Measurements from ENCODE around the gene PLA2G3. TPM values are rescaled to one million over a fixed set of nuclear protein-coding genes. Genes with fewer than 3 reads are reported as not detected.

Gene PLA2G3
- total RNA-seq, 1 experiment from 2014 or later = not detected

- peak; percentile 47 for DNase-seq (ENCODE audit: low spot score)
Measured at GRCh38 chr22:31148953-31149627, 8.8 kb upstream of the PLA2G3 start.

- DNase-seq (ENCODE audit: low spot score) = no peak
Measured at GRCh38 chr22:31148488-31148887, 8.2 kb upstream of the PLA2G3 start.

- DNase-seq (ENCODE audit: low spot score) = no peak
Measured at GRCh38 chr22:31144223-31144622, 3.9 kb upstream of the PLA2G3 start.

GRCh38 chr22:31143537-31143936 is 3.2 kb upstream of the PLA2G3 start:
- DNase-seq (ENCODE audit: low spot score) = no peak

DNA sequence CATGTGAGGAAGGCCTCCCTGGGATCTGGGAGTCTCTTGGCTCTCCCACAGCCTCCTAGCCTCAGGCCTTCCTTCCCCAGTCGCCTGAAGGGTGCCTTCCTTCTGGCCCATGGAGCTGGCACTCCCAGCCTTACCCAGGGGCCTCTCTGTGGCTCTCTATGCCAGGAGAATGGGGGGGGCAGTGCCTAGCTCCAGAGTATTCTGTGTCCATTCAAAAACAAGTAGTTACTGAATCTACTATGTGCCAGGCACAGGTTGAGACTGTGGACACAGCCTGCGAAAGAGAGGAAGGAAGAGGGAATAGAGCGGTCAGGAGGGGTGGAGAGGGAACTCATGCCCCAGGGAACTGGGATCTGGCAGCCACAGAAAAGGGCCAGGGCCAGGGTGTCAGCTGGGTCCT is 2.7 kb upstream of the PLA2G3 start:
- DNase-seq (ENCODE audit: low spot score) = no peak

GRCh38 chr22:31142285-31142684 is 2.0 kb upstream of the PLA2G3 start:
- DNase-seq (ENCODE audit: low spot score) = no peak

GRCh38 chr22:31141551-31141950 is 1.2 kb upstream of the PLA2G3 start:
- no peak for DNase-seq (ENCODE audit: low spot score)

GRCh38 chr22:31140746-31141145 is 438 bp upstream of the PLA2G3 start:
- no peak for DNase-seq (ENCODE audit: low spot score)

- no peak for DNase-seq (ENCODE audit: low spot score)
Measured at GRCh38 chr22:31139066-31139465, 1.2 kb downstream of the PLA2G3 start.

- DNase-seq (ENCODE audit: low spot score) = no peak
Measured at GRCh38 chr22:31138126-31138525, 2.2 kb downstream of the PLA2G3 start.

GRCh38 chr22:31137721-31138120 is 2.6 kb downstream of the PLA2G3 start:
- DNase-seq (ENCODE audit: low spot score) = no peak

DNA sequence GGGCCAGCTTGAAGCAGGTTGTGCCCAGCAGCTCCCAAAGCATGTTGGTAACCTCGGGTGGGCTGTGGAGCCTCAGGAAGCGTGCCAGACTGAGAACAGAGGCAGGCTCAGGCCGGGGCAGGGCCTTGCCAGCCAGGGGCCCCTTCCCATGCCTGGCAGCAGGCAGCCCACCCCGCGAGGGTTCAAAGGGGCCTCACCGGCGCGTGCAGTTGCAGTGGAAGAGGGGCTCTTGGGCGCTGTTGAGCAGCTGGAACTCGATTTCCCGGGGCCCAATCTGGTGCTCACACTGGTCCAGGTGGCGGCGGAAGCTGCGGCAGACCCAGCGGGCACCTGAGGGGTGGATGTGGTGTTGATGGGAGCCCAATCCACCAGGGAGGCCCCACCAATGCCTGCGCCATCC is 3.6 kb downstream of the PLA2G3 start:
- DNase-seq (ENCODE audit: low spot score) = no peak

DNA sequence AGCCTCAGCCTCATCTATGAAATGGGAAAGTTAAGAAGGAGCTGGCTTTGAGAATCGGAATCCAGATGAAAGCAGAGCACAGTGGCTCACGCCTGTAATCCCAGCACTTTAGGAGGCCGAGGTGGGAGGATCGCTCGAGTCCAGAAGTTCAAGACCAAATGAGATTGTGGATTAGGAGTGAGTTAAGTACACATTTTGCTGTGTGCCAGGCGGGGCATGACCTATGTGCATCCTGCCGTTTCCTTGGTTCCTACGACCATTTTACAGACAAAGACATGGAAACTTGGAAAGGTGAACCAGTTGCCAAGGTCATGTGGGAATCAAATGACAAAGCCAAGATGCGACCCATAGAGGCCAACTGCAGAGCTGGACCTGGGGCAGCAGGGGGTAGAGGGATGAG is 4.2 kb downstream of the PLA2G3 start:
- DNase-seq (ENCODE audit: low spot score) = no peak

DNA sequence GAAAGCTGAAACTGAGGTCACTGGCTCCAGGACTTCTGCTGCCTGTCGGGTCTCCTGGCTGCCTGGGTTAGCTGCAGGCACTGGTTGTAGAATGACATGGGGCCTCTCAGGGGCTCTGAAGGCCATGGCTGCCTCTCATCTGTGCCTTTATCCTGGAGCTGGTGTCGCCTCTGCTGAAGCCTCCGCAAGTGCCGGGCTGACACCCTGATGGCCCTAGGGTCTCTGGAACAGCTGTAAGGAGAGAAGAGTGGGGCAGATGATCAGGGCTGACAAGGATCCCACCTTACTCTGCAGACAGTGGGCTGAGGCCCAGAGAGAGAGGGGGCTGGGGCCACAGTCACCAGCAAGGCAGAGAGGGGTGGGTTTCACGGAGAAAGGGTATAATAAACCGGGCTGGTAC is 4.6 kb downstream of the PLA2G3 start:
- no peak for DNase-seq (ENCODE audit: low spot score)

DNA sequence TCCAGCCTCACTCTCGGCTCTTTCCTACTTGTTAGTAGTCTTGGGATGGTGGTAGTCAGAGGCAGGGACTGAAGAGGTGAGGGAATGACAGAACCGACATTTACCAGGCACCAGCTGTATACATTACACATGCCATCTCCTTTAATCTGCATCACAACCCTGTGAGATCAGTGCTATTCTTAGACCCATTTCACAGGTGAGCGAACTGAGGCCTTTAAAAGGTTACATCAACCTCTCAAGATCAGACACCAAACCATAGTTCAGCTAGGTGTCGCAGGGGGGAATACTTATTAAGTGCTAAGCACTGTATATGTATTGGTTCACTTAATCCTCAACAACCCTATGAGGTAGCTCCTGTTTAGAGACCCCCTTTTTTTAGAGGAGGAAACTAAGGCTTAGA is 5.6 kb downstream of the PLA2G3 start:
- DNase-seq (ENCODE audit: low spot score) = no peak

GRCh38 chr22:31133911-31134310 is 6.4 kb downstream of the PLA2G3 start:
- DNase-seq (ENCODE audit: low spot score) = no peak

- no peak for DNase-seq (ENCODE audit: low spot score)
Measured at GRCh38 chr22:31130873-31131272, 9.4 kb downstream of the PLA2G3 start.

DNA sequence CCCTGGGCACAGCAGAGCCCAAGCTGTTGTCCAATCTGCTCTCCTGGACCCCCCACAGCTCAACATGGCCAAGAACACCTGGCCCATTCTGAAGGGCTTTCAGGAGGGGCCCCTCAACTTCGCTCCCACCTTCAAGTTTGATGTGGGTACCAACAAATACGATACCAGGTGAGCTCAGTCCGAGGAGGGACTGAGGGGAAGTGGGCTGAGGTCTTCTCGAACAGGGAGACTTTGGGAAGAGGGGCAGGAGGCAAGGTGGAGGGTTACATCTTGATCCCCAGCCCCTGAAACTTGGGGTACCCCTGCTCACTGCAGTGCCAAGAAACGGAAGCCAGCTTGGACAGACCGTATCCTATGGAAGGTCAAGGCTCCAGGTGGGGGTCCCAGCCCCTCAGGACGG is 12.2 kb downstream of the PLA2G3 start:
- DNase-seq (ENCODE audit: low spot score) = no peak

DNA sequence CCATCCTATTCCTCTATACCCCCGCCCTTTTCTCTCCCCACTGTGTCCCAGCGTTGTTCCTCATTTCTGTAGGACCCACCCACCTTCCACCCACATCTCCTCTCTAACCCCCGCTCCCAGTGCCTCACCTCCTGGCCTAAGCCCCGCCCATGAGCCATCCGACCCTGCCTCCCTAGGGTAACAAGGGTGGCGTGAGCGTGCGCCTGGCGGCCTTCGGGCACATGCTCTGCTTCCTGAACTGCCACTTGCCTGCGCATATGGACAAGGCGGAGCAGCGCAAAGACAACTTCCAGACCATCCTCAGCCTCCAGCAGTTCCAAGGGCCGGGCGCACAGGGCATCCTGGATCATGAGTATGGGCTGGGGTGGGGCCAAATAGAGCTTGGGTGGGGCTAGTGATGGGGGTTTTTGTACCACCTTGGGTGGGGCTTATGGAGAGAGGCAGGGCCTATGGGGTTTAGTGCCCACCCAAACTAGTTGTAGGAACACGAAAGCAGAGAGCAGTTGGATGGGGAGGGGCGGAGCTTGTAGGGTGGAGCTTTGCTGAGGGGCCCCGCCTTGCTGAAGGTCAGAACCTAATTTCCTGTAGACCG is 13.0 kb downstream of the PLA2G3 start:
- DNase-seq (ENCODE audit: low spot score) = no peak

DNA sequence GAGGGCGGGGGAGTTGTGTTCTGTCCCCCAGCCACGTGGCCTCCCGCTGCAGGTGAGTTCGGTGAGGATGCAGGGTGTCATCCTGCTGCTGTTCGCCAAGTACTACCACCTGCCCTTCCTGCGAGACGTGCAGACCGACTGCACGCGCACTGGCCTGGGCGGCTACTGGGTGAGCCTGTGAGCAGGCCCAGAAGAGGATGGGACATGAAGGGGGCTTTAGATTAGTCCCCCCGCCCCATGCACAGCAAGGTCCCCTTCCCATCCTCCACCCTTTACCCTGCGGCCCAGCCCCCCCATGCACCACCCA is 13.5 kb downstream of the PLA2G3 start:
- DNase-seq (ENCODE audit: low spot score) = no peak

DNA sequence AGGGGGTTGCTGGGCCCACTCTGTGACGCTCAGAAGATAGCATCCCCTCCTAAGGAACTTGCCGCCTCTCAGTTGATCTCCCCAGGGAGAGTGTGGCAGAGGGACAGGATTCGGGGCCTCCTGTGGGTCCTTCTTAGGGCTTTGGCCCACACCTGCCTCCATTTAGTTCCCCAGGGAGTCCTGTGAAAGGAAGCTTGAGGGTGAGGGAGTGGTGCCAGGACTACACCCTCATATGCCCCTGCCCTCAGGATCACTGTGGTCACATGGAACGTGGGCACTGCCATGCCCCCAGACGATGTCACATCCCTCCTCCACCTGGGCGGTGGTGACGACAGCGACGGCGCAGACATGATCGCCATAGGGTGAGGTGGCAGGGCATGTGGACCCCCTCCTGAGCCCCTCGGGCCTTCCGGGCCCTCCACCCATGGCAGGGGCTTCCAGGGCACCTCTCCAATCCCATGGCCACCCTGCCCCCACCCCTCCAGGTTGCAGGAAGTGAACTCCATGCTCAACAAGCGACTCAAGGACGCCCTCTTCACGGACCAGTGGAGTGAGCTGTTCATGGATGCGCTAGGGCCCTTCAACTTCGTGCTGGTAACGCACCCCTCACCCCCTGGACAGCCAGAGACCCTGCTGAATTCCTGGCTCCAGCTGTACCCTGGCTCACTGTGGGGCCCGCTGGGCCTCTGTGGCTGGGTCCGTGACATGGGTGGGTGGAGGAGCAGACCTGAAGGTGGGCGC is 14.0 kb downstream of the PLA2G3 start:
- no peak for DNase-seq (ENCODE audit: low spot score)

GRCh38 chr22:31125521-31126117 is 14.7 kb downstream of the PLA2G3 start:
- no peak for DNase-seq (ENCODE audit: low spot score)

Data from H4 (cell line).